GM19467 (cell line): ENCODE data around the gene FMR1NB.

Experiments
- ATAC-seq: cut with Tn5 transposase; IDR thresholded peaks from one replicate; pipeline ENCODE4 v1.9.1; 2021; ENCODE audit warnings: mild to moderate bottlenecking, moderate library complexity; ENCODE audit not compliant: unreplicated experiment

The FMR1NB gene

GRCh38 chrX:147981038-147981752 lies at the start of gene FMR1NB:
Gene FMR1NB, plus strand, starts transcription at chrX:147981337. Its CDS starts 66 bp downstream, at chrX:147981403.
- ATAC-seq, result no peak

GRCh38 chrX:147933815-147934214 lies 47.3 kb upstream of the FMR1NB start:
- no peak for ATAC-seq

GRCh38 chrX:147935156-147935758 lies 45.9 kb upstream of the FMR1NB start:
- ATAC-seq, result no peak

GRCh38 chrX:147945286-147945685 lies 35.9 kb upstream of the FMR1NB start:
- no peak for ATAC-seq

- no peak for ATAC-seq
Measured at GRCh38 chrX:147948531-147948930, 32.6 kb upstream of the FMR1NB start.

GRCh38 chrX:147950352-147950751 lies 30.8 kb upstream of the FMR1NB start:
- ATAC-seq, result no peak

GRCh38 chrX:147953976-147954375 lies 27.2 kb upstream of the FMR1NB start:
- no peak for ATAC-seq

- no peak for ATAC-seq
Measured at GRCh38 chrX:147957291-147957690, 23.8 kb upstream of the FMR1NB start.

- ATAC-seq, result no peak
Measured at GRCh38 chrX:147958291-147958690, 22.8 kb upstream of the FMR1NB start.

GRCh38 chrX:147960722-147961121 lies 20.4 kb upstream of the FMR1NB start:
- ATAC-seq, result no peak

GRCh38 chrX:147962476-147962875 lies 18.7 kb upstream of the FMR1NB start:
- ATAC-seq, result no peak

- no peak for ATAC-seq
Measured at GRCh38 chrX:147978931-147979330, 2.2 kb upstream of the FMR1NB start.

GRCh38 chrX:148020329-148020728 lies 39.2 kb downstream of the FMR1NB start:
- no peak for ATAC-seq

GRCh38 chrX:148024425-148025148 lies 43.5 kb downstream of the FMR1NB start:
- ATAC-seq, result peak; percentile 84

GRCh38 chrX:148035380-148035779 lies 54.2 kb downstream of the FMR1NB start:
- ATAC-seq, result no peak

GRCh38 chrX:148037020-148037419 lies 55.9 kb downstream of the FMR1NB start:
- ATAC-seq, result no peak

- no peak for ATAC-seq
Measured at GRCh38 chrX:148043271-148043855, 62.2 kb downstream of the FMR1NB start.

GRCh38 chrX:148047200-148047599 lies 66.1 kb downstream of the FMR1NB start:
- ATAC-seq, result no peak

- peak; percentile 56 for ATAC-seq
Measured at GRCh38 chrX:148049441-148049840, 68.3 kb downstream of the FMR1NB start.

GRCh38 chrX:148051973-148052372 lies 70.8 kb downstream of the FMR1NB start:
- ATAC-seq, result no peak

- ATAC-seq, result no peak
Measured at GRCh38 chrX:148067285-148067684, 86.1 kb downstream of the FMR1NB start.
